Mesenchymal stem cell (in vitro differentiated cells and primary cell): Measurements from ENCODE around the gene ZNF474.

Experiments used
- DNase-seq: peaks from one replicate; pipeline ENCODE4 v3.0.0-alpha.2; 2013
- H2AFZ ChIP-seq: one replicate; pipeline ENCODE4 v1.6.1; 2013; ENCODE audit warnings: low read depth, mild to moderate bottlenecking, control low read depth, inconsistent platforms, low read length, moderate library complexity
- H2AK5ac ChIP-seq: 2 replicates; pipeline ENCODE4 v1.6.1; 2013; ENCODE audit warnings: low read length, moderate library complexity, mild to moderate bottlenecking, inconsistent platforms; ENCODE audit not compliant: severe bottlenecking
- H2BK120ac ChIP-seq: one replicate; pipeline ENCODE4 v1.6.1; 2013; ENCODE audit warnings: low read depth, mild to moderate bottlenecking, inconsistent platforms, low read length, moderate library complexity
- H2BK12ac ChIP-seq, 2 experiments: one replicate each; pipeline ENCODE4 v1.6.1; 2013; ENCODE audit warnings: inconsistent platforms in 2 of 2, low read length in 2 of 2, mild to moderate bottlenecking in 2 of 2, moderate library complexity in 2 of 2, control low read depth in 1 of 2
- H2BK15ac ChIP-seq: one replicate; pipeline ENCODE4 v1.6.1; 2013; ENCODE audit warnings: mild to moderate bottlenecking, low read depth, inconsistent platforms; ENCODE audit not compliant: poor library complexity, severe bottlenecking
- H2BK5ac ChIP-seq: 2 replicates; pipeline ENCODE4 v1.6.1; 2013; ENCODE audit warnings: low read depth, mild to moderate bottlenecking, low read length, control low read depth, inconsistent platforms; ENCODE audit not compliant: poor library complexity, severe bottlenecking
- H3K14ac ChIP-seq, 2 experiments: one replicate each; pipeline ENCODE4 v1.6.1; 2013; ENCODE audit warnings: inconsistent platforms in 2 of 2, low read length in 2 of 2, control low read depth in 1 of 2, mild to moderate bottlenecking in 1 of 2, moderate library complexity in 1 of 2
- H3K18ac ChIP-seq, 2 experiments: one replicate each; pipeline ENCODE4 v1.6.1; 2013; ENCODE audit warnings: inconsistent platforms in 2 of 2, low read length in 2 of 2, control low read depth in 1 of 2, low read depth in 1 of 2, mild to moderate bottlenecking in 1 of 2
- H3K23ac ChIP-seq, 2 experiments: one replicate each; pipeline ENCODE4 v1.6.1; 2013; ENCODE audit warnings: inconsistent platforms in 2 of 2, low read length in 2 of 2, mild to moderate bottlenecking in 2 of 2, moderate library complexity in 2 of 2, control low read depth in 1 of 2
- H3K27ac ChIP-seq: 2 replicates; pipeline ENCODE4 v1.5.1; 2013; ENCODE audit warnings: mild to moderate bottlenecking, moderate library complexity, low read length, control low read depth, inconsistent platforms; ENCODE audit not compliant: poor library complexity, severe bottlenecking
- H3K27me3 ChIP-seq, 2 experiments: 2 replicates each; pipeline versions ENCODE4 v1.6.1 to v1.7.0; 2013; ENCODE audit warnings: low read length in 2 of 2, mild to moderate bottlenecking in 2 of 2, moderate library complexity in 2 of 2, control low read depth in 1 of 2, inconsistent platforms in 1 of 2; ENCODE audit not compliant: control insufficient read depth in 1 of 2, insufficient read depth in 1 of 2
- H3K36me3 ChIP-seq, 2 experiments: 2 replicates each; pipeline versions ENCODE4 v1.6.1 to v1.7.0; 2013; ENCODE audit warnings: low read length in 2 of 2, control low read depth in 1 of 2, inconsistent platforms in 1 of 2, low read depth in 1 of 2, mild to moderate bottlenecking in 1 of 2; ENCODE audit not compliant: insufficient read depth in 2 of 2, control insufficient read depth in 1 of 2
- H3K4ac ChIP-seq, 2 experiments: one replicate each; pipeline ENCODE4 v1.6.1; 2013; ENCODE audit warnings: inconsistent platforms in 2 of 2, low read length in 2 of 2, mild to moderate bottlenecking in 2 of 2, moderate library complexity in 2 of 2, control low read depth in 1 of 2, low read depth in 1 of 2
- H3K4me1 ChIP-seq: 2 replicates; pipeline ENCODE4 v1.6.1; 2013; ENCODE audit warnings: low read depth, low read length, control low read depth; ENCODE audit not compliant: control insufficient read depth, insufficient read depth
- H3K4me2 ChIP-seq: 2 replicates; pipeline ENCODE4 v1.6.1; 2013; ENCODE audit warnings: low read length, mild to moderate bottlenecking, inconsistent platforms; ENCODE audit not compliant: poor library complexity, severe bottlenecking
- H3K4me3 ChIP-seq, 2 experiments: 2 replicates each; pipeline versions ENCODE4 v1.5.1 to v1.7.0; 2013; ENCODE audit warnings: low read length in 2 of 2, mild to moderate bottlenecking in 2 of 2, control low read depth in 1 of 2, low read depth in 1 of 2; ENCODE audit not compliant: insufficient read depth in 1 of 2
- H3K79me1 ChIP-seq: replicated peaks from 2 replicates; pipeline ENCODE4 v1.6.1; 2013; ENCODE audit warnings: mild to moderate bottlenecking, control low read depth, low read length, inconsistent platforms; ENCODE audit not compliant: poor library complexity, severe bottlenecking
- H3K9ac ChIP-seq: 2 replicates; pipeline ENCODE4 v1.7.0; 2013; ENCODE audit warnings: mild to moderate bottlenecking, low read length, moderate library complexity
- H3K9me3 ChIP-seq: 2 replicates; pipeline ENCODE4 v1.7.0; 2013; ENCODE audit warnings: mild to moderate bottlenecking, low read length; ENCODE audit not compliant: control insufficient read depth
- H4K8ac ChIP-seq: one replicate; pipeline ENCODE4 v1.6.1; 2013; ENCODE audit warnings: inconsistent platforms, mild to moderate bottlenecking, low read length, moderate library complexity
- H4K91ac ChIP-seq: one replicate; pipeline ENCODE4 v1.6.1; 2013; ENCODE audit warnings: mild to moderate bottlenecking, low read length, inconsistent platforms
- WGBS: methylation state at CpG from one replicate; pipeline ENCODE4 v1.1.7; 2013; ENCODE audit warnings: mixed read lengths; 5-methylcytosine and 5-hydroxymethylcytosine counted together

Gene ZNF474

DNA sequence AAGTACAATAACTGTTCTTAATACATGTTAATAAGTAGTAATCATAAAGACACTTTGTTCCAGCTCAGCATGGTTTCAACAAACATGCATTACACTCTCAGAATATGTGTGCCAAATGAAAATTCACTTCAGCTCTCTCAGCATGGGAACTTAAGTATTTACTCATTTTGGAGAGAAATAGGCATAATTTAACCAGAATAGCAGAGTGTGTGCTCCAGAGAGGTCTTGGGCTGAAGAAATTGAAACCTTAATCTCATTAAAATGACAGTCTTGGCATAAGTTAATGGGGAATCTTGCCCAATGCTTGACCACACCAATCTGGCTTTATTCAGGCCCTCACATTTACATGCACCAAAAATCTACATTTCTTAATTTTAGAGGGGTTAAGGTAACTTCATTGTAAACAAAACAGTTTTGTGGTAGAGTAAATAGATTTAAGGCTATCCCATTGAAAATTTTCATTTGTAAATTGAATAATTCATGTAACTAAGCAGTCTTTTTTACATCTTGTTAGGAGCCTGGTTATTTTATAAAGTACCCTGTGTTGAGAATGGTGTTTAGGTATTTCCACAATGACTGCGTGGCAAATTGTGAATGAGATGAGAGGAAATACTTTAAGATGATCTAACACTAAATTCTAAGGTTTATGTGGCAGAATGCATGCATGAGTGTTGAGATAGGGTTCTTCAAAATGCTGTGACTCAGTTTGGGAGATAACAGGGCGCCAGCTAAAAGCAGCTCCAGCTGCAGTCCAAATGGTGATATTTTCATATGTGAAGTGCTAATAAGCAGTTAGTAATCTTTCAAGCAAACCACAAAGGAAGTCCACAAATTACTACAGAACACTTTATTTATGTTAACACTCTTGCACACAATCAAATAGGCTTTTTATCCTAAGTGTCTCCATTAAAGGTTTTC is 40.0 kb upstream of the ZNF474 start:
- H3K79me1 ChIP-seq: peaks cover 2% of the 10 kb centered on the region
- H2BK5ac ChIP-seq: no peak overlapping the region
- no peak overlapping the region for H4K91ac ChIP-seq
- peak overlapping the region in 1 of 2 experiments; percentile 10 for H3K4me3 ChIP-seq
- no peaks in the 10 kb centered on the region for H3K27me3 ChIP-seq
- peak overlapping the region; percentile 61 for H3K27ac ChIP-seq
- no peak overlapping the region for H3K14ac ChIP-seq
- peak; percentile 86 for DNase-seq
- H3K23ac ChIP-seq: no peak overlapping the region
- H2AK5ac ChIP-seq: no peak overlapping the region
- WGBS: 0% methylated on average over 2 of the region's 2 CpGs
- H2BK120ac ChIP-seq: no peak overlapping the region
- H3K4me2 ChIP-seq: no peak overlapping the region
- no peaks in the 10 kb centered on the region for H3K36me3 ChIP-seq
- no peak overlapping the region for H2BK15ac ChIP-seq
- no peak overlapping the region for H2AFZ ChIP-seq
- H3K18ac ChIP-seq: no peak overlapping the region
- H3K4ac ChIP-seq: peak overlapping the region in 1 of 2 experiments; percentile 67
- H3K4me1 ChIP-seq: peaks cover 4% of the 10 kb centered on the region
- H3K9ac ChIP-seq: peak overlapping the region; percentile 65
- no peak overlapping the region for H4K8ac ChIP-seq
- no peaks in the 10 kb centered on the region for H3K9me3 ChIP-seq
- no peak overlapping the region for H2BK12ac ChIP-seq

DNA sequence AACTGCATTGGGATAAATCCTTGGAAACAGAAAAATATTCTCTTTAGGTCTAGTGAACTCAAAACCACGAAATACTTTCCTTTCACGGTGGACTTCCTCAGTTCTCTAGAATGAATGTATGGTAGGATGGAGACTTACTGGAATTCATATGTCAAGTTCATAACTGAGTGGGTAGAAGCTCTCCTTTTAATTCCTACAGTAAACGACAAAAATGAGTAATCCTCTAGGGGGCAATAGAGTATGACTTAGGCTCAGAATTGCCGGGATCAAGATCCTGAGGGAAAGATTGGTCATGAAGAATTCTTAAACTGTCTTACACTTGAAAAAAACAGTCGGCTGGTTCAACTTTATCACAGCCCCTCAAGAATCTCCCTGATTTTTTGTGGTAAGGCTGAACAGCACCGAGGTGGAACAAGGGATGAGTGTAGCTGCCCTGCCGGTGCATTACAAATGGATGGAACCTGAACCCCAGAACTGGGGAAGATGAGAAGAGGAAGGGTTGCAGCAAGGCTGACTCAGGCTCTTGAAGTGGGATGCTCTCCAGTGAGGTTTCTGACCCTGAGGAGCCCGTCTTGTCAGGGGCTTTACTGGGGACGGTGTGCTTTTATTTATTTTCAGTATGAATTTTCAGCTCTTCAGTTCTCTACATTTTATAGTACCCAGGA is 37.3 kb upstream of the ZNF474 start:
- no peaks in the 10 kb centered on the region for H3K9me3 ChIP-seq
- peak; percentile 69 for DNase-seq
- H3K4me1 ChIP-seq: peaks cover 4% of the 10 kb centered on the region
- H3K36me3 ChIP-seq: no peaks in the 10 kb centered on the region
- WGBS: 59% methylated on average over 5 of the region's 9 CpGs
- no peak overlapping the region for H2BK15ac ChIP-seq
- H3K9ac ChIP-seq: peak overlapping the region; percentile 85
- peak overlapping the region; percentile 49 to 90 for H3K18ac ChIP-seq
- no peak overlapping the region for H3K23ac ChIP-seq
- no peak overlapping the region for H2BK5ac ChIP-seq
- no peak overlapping the region for H4K91ac ChIP-seq
- peak overlapping the region in 1 of 2 experiments; percentile 79 for H2BK12ac ChIP-seq
- H2AFZ ChIP-seq: no peak overlapping the region
- H3K4ac ChIP-seq: no peak overlapping the region
- peak overlapping the region; percentile 85 for H2AK5ac ChIP-seq
- H4K8ac ChIP-seq: no peak overlapping the region
- peak overlapping the region; percentile 7 for H3K27ac ChIP-seq
- peak overlapping the region; percentile 42 for H2BK120ac ChIP-seq
- H3K4me2 ChIP-seq: no peak overlapping the region
- peak overlapping the region in 1 of 2 experiments; percentile 67 for H3K4me3 ChIP-seq
- H3K27me3 ChIP-seq: no peaks in the 10 kb centered on the region
- no peak overlapping the region for H3K14ac ChIP-seq
- peaks cover 3% of the 10 kb centered on the region for H3K79me1 ChIP-seq

DNA sequence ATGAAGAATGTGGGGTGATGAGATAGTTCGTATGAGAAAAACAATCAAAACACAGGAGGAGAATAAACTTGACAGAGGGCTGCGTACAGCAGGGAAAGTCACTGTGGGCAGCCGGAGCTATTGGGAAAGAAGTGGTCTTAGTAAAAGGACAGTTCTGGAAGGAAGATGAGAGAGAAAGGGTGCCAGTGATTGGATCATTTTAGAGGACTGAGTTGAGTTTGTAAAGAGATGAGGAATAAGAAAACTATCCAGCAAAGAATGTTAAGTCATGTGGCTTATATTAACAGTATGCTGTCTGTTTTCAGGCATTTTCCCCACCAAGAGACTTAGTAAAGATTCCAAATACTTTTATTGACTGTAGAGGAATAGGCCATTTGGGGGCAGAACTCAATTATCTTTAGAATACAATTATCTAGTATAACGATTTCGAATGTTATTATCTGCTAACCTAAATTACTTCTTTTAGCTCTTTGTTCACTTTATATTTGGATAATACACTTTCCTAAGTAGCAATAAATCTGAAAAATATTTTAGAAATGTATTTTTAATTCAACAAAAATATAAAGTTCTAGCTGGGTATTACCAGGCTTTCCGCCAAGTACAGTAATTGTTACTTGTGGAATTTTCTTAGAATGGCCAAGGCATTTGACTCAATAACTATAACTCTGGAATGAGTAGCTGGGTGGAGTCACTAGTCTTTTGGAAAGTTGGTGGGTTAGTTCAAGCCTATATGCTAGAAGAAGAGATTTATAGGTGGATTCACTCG is 35.7 kb upstream of the ZNF474 start:
- peak; percentile 89 for DNase-seq
- H3K23ac ChIP-seq: no peak overlapping the region
- peak overlapping the region; percentile 85 for H3K9ac ChIP-seq
- peak overlapping the region; percentile 19 for H2BK120ac ChIP-seq
- H3K9me3 ChIP-seq: no peaks in the 10 kb centered on the region
- H3K4me2 ChIP-seq: no peak overlapping the region
- H2AK5ac ChIP-seq: no peak overlapping the region
- H2BK12ac ChIP-seq: no peak overlapping the region
- no peak overlapping the region for H2AFZ ChIP-seq
- H3K27ac ChIP-seq: peak overlapping the region; percentile 53
- H3K79me1 ChIP-seq: peaks cover 3% of the 10 kb centered on the region
- peak overlapping the region in 1 of 2 experiments; percentile 67 for H3K4me3 ChIP-seq
- H3K18ac ChIP-seq: no peak overlapping the region
- no peaks in the 10 kb centered on the region for H3K27me3 ChIP-seq
- WGBS: 68% methylated on average over 4 of the region's 7 CpGs
- H3K36me3 ChIP-seq: no peaks in the 10 kb centered on the region
- no peak overlapping the region for H2BK15ac ChIP-seq
- H3K4me1 ChIP-seq: peaks cover 5% of the 10 kb centered on the region
- no peak overlapping the region for H3K14ac ChIP-seq
- H3K4ac ChIP-seq: no peak overlapping the region
- no peak overlapping the region for H2BK5ac ChIP-seq
- H4K8ac ChIP-seq: no peak overlapping the region
- H4K91ac ChIP-seq: no peak overlapping the region
